SK-N-SH treated with all-trans-retinoic acid at 6 μM for 48 hours (cell line): ENCODE results near the gene RNF115.

Experiments
- BACH2 ChIP-seq: fragments of 250-450 bp; sonication (Bioruptor Pico); IDR thresholded peaks from 2 replicates; pipeline ENCODE4 v1.9.0; 2021; ENCODE audit warnings: mild to moderate bottlenecking, borderline replicate concordance
- CREB5 ChIP-seq: fragments of 250-450 bp; sonication (Bioruptor Pico); IDR thresholded peaks from 2 replicates; pipeline ENCODE4 v1.5.1; 2020; ENCODE audit warnings: low read depth, mild to moderate bottlenecking, moderate library complexity
- CSDC2 ChIP-seq: fragments of 250-450 bp; sonication (Bioruptor Pico); IDR thresholded peaks from 2 replicates; pipeline ENCODE4 v1.5.0; 2020; ENCODE audit warnings: mild to moderate bottlenecking, moderate library complexity
- CSRNP3 ChIP-seq: fragments of 250-450 bp; sonication (Bioruptor Pico); IDR thresholded peaks from 2 replicates; pipeline ENCODE4 v1.5.1; 2021; ENCODE audit warnings: mild to moderate bottlenecking, moderate library complexity
- ESRRG ChIP-seq: fragments of 250-450 bp; sonication (Bioruptor Pico); IDR thresholded peaks from 2 replicates; pipeline ENCODE4 v1.6.1; 2021; ENCODE audit warnings: mild to moderate bottlenecking
- GLIS3 ChIP-seq: fragments of 250-450 bp; sonication (Bioruptor Pico); IDR thresholded peaks from 2 replicates; pipeline ENCODE4 v1.5.0; 2020; ENCODE audit warnings: mild to moderate bottlenecking, moderate library complexity
- OSR1 ChIP-seq: fragments of 250-450 bp; sonication (Bioruptor Pico); IDR thresholded peaks from 2 replicates; pipeline ENCODE4 v1.8.0; 2022; ENCODE audit warnings: moderate library complexity, mild to moderate bottlenecking, inconsistent platforms
- RARB ChIP-seq: fragments of 250-450 bp; sonication (Bioruptor Pico); IDR thresholded peaks from 2 replicates; pipeline ENCODE4 v1.8.0; 2021; ENCODE audit warnings: mild to moderate bottlenecking, moderate library complexity
- SNAI2 ChIP-seq: fragments of 250-450 bp; sonication (Bioruptor Pico); IDR thresholded peaks from 2 replicates; pipeline ENCODE4 v1.5.0; 2020; ENCODE audit warnings: mild to moderate bottlenecking, moderate library complexity
- TSHZ2 ChIP-seq: fragments of 250-450 bp; sonication (Bioruptor Pico); IDR thresholded peaks from 2 replicates; pipeline ENCODE4 v1.5.0; 2020; ENCODE audit warnings: mild to moderate bottlenecking, moderate library complexity
- ZC3H10 ChIP-seq: fragments of 250-450 bp; sonication (Bioruptor Pico); IDR thresholded peaks from 2 replicates; pipeline ENCODE4 v1.5.1; 2021; ENCODE audit warnings: mild to moderate bottlenecking, moderate library complexity
- ZFP30 ChIP-seq: fragments of 450-650 bp; formaldehyde crosslinking; IDR thresholded peaks from 2 replicates; pipeline ENCODE4 v1.5.0; 2022; ENCODE audit warnings: mild to moderate bottlenecking, moderate library complexity
- ZNF565 ChIP-seq: fragments of 450-650 bp; formaldehyde crosslinking; conservative IDR thresholded peaks from 2 replicates; pipeline ENCODE4 v1.5.0; 2020; ENCODE audit warnings: low read depth, mild to moderate bottlenecking, moderate library complexity
- TF ChIP-seq, protein P1 (sequence below): fragments of 250-450 bp; sonication (Bioruptor Pico); IDR thresholded peaks from 2 replicates; pipeline ENCODE4 v1.8.0; 2021; ENCODE audit warnings: low read depth, mild to moderate bottlenecking, moderate library complexity, borderline replicate concordance

- TF ChIP-seq ZNF565 (CRISPR knock-in tag): no peak
- no peak for TF ChIP-seq CREB5 (CRISPR knock-in tag)
- TF ChIP-seq, protein P1, sequence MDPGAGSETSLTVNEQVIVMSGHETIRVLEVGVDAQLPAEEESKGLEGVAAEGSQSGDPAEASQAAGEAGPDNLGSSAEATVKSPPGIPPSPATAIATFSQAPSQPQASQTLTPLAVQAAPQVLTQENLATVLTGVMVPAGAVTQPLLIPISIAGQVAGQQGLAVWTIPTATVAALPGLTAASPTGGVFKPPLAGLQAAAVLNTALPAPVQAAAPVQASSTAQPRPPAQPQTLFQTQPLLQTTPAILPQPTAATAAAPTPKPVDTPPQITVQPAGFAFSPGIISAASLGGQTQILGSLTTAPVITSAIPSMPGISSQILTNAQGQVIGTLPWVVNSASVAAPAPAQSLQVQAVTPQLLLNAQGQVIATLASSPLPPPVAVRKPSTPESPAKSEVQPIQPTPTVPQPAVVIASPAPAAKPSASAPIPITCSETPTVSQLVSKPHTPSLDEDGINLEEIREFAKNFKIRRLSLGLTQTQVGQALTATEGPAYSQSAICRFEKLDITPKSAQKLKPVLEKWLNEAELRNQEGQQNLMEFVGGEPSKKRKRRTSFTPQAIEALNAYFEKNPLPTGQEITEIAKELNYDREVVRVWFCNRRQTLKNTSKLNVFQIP: no peak
- TF ChIP-seq TSHZ2: no peak
- no peak for TF ChIP-seq SNAI2 (CRISPR knock-in tag)
- TF ChIP-seq ZC3H10: no peak
- no peak for TF ChIP-seq BACH2 (CRISPR knock-in tag)
- no peak for TF ChIP-seq OSR1 (CRISPR knock-in tag)
- no peak for TF ChIP-seq ZFP30 (CRISPR knock-in tag)
- TF ChIP-seq ESRRG (CRISPR knock-in tag): no peak
- no peak for TF ChIP-seq CSRNP3
- no peak for TF ChIP-seq GLIS3
- TF ChIP-seq RARB (CRISPR knock-in tag): no peak
- TF ChIP-seq CSDC2 (CRISPR knock-in tag): no peak
These were observed 94.7 kb downstream of the RNF115 start for GRCh38 chr1:145729196-145729595.
